Testis (tissue), 2 donors: ENCODE results near the gene PPP1R7.

Experiments used
- POLR2A ChIP-seq: fragments of 450-650 bp; IDR thresholded peaks from one replicate; pipeline ENCODE4 v1.6.1; 2017; ENCODE audit warnings: antibody characterized with exemption, mild to moderate bottlenecking, moderate library complexity
- TF ChIP-seq, protein P1 (sequence below), 3 experiments: fragments of 450-650 bp in 2 of 3; fragments of 200-600 bp in 1 of 3; sonication (generic) in 1 of 3; IDR thresholded peaks; one replicate each; pipeline ENCODE4 v1.5.1; 2016 to 2019; ENCODE audit warnings: antibody characterized with exemption in 3 of 3, mild to moderate bottlenecking in 2 of 3, moderate library complexity in 1 of 3

- TF ChIP-seq, protein P1, sequence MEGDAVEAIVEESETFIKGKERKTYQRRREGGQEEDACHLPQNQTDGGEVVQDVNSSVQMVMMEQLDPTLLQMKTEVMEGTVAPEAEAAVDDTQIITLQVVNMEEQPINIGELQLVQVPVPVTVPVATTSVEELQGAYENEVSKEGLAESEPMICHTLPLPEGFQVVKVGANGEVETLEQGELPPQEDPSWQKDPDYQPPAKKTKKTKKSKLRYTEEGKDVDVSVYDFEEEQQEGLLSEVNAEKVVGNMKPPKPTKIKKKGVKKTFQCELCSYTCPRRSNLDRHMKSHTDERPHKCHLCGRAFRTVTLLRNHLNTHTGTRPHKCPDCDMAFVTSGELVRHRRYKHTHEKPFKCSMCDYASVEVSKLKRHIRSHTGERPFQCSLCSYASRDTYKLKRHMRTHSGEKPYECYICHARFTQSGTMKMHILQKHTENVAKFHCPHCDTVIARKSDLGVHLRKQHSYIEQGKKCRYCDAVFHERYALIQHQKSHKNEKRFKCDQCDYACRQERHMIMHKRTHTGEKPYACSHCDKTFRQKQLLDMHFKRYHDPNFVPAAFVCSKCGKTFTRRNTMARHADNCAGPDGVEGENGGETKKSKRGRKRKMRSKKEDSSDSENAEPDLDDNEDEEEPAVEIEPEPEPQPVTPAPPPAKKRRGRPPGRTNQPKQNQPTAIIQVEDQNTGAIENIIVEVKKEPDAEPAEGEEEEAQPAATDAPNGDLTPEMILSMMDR (IDR thresholded peaks at IDR 0.05) = no peak
- TF ChIP-seq POLR2A = no peak
These were observed 54.8 kb downstream of the PPP1R7 start for GRCh38 chr2:241205086-241205485.
